H1 (cell line): ENCODE measurements around the gene FAM186B. TPM values are rescaled to one million over a fixed set of nuclear protein-coding genes. Genes with fewer than 3 reads are reported as not detected.

Source experiments
- CTCF ChIA-PET: fragments of 300-600 bp; sonication (Branson Sonifier 250); formaldehyde crosslinking; loops from one replicate; lab custom pipeline; 2021; ENCODE audit not compliant: partially characterized antibody; lab: Charles Lee
- POLR2A ChIA-PET: fragments of 300-600 bp; sonication (Branson Sonifier 250); formaldehyde crosslinking; loops from one replicate; lab custom pipeline; 2021; ENCODE audit warnings: inconsistent platforms; ENCODE audit not compliant: partially characterized antibody; lab: Charles Lee
- DNase-seq, 2 experiments: peaks; one replicate each; pipeline versions ENCODE4 v3.0.0 to v3.0.0-alpha.2; 2010 to 2022; ENCODE audit warnings: low spot score in 2 of 2, low read depth in 1 of 2, mixed read lengths in 1 of 2
- FAIRE-seq: peaks from 2 replicates; lab custom pipeline; 2011; peaks lifted over from hg19 to GRCh38; lab: Jason Lieb, UNC
- H2AFZ ChIP-seq: 2 replicates; pipeline ENCODE4 v1.8.1; 2012; ENCODE audit warnings: low read length, inconsistent platforms
- H2AK5ac ChIP-seq: 2 replicates; pipeline ENCODE4 v1.6.1; 2013; ENCODE audit warnings: low read depth, low read length
- H2BK120ac ChIP-seq: replicated peaks from 2 replicates; pipeline ENCODE3; 2013; ENCODE audit warnings: low read depth, low read length, inconsistent platforms
- H2BK12ac ChIP-seq: 2 replicates; pipeline ENCODE4 v1.6.1; 2013; ENCODE audit warnings: low read depth, low read length
- H2BK15ac ChIP-seq: 2 replicates; pipeline ENCODE4 v1.6.1; 2013; ENCODE audit warnings: low read length
- H2BK20ac ChIP-seq: 2 replicates; pipeline ENCODE4 v1.6.1; 2013; ENCODE audit warnings: low read length
- H2BK5ac ChIP-seq: 2 replicates; pipeline ENCODE4 v1.6.1; 2013; ENCODE audit warnings: low read depth, low read length
- H3K14ac ChIP-seq: 2 replicates; pipeline ENCODE4 v1.6.1; 2013; ENCODE audit warnings: inconsistent platforms; ENCODE audit not compliant: insufficient read length
- H3K18ac ChIP-seq: 2 replicates; pipeline ENCODE4 v1.6.1; 2013; ENCODE audit warnings: low read length; ENCODE audit errors: extremely low read depth
- H3K23ac ChIP-seq: 2 replicates; pipeline ENCODE4 v1.6.1; 2013; ENCODE audit warnings: inconsistent platforms; ENCODE audit not compliant: insufficient read length
- H3K23me2 ChIP-seq: 2 replicates; pipeline ENCODE4 v1.6.1; 2013; ENCODE audit warnings: low read depth, low read length
- H3K27ac ChIP-seq: 2 replicates; pipeline ENCODE4 v1.6.1; 2011; ENCODE audit warnings: low read depth, low read length, inconsistent platforms
- H3K27me3 ChIP-seq, 4 experiments: replicated peaks in 1 of 4; 1 replicate in 1 of 4; 2 replicates in 3 of 4; pipeline versions ENCODE4 v1.6.1 to v1.8.1; 2011 to 2013; ENCODE audit warnings: low read length in 3 of 4, mild to moderate bottlenecking in 3 of 4, inconsistent platforms in 2 of 4, mixed read lengths in 2 of 4, moderate library complexity in 1 of 4; ENCODE audit not compliant: control insufficient read depth in 3 of 4, insufficient read depth in 3 of 4; ENCODE audit errors: extremely low read depth in 1 of 4
- H3K36me3 ChIP-seq, 4 experiments: 2 replicates each; pipeline versions ENCODE4 v1.6.1 to v1.8.1; 2011 to 2013; ENCODE audit warnings: mild to moderate bottlenecking in 4 of 4, low read length in 3 of 4, moderate library complexity in 2 of 4, control low read depth in 1 of 4, inconsistent platforms in 1 of 4; ENCODE audit not compliant: insufficient read depth in 4 of 4, control insufficient read depth in 2 of 4
- H3K4ac ChIP-seq: replicated peaks from 2 replicates; pipeline ENCODE3; 2013; ENCODE audit warnings: low read length, low read depth, mixed read lengths, inconsistent platforms; ENCODE audit not compliant: insufficient read length
- H3K4me1 ChIP-seq, 4 experiments: replicated peaks in 1 of 4; 1 replicate in 1 of 4; 2 replicates in 3 of 4; pipeline versions ENCODE4 v1.6.1 to v1.8.1; 2011 to 2013; ENCODE audit warnings: low read length in 3 of 4, inconsistent platforms in 2 of 4, mixed read lengths in 1 of 4; ENCODE audit not compliant: insufficient read depth in 4 of 4, control insufficient read depth in 3 of 4
- H3K4me2 ChIP-seq, 2 experiments: 2 replicates each; pipeline versions ENCODE4 v1.6.1 to v1.8.1; 2011 to 2013; ENCODE audit warnings: low read depth in 2 of 2, low read length in 2 of 2, control low read depth in 1 of 2, inconsistent platforms in 1 of 2, mild to moderate bottlenecking in 1 of 2; ENCODE audit not compliant: insufficient read depth in 1 of 2
- H3K4me3 ChIP-seq, 4 experiments: fragments of 200-600, 300-600 bp in 1 of 4; sonication (generic), shearing (Covaris generic), sonication (Bioruptor Twin) in 1 of 4; 2 replicates each; pipeline versions ENCODE4 v1.5.1 to v1.8.1; 2011 to 2016; ENCODE audit warnings: low read length in 4 of 4, low read depth in 3 of 4, control low read depth in 2 of 4, inconsistent platforms in 2 of 4, mild to moderate bottlenecking in 2 of 4, mixed read lengths in 1 of 4, moderate library complexity in 1 of 4; ENCODE audit not compliant: insufficient read depth in 2 of 4; ENCODE audit errors: extremely low read depth in 1 of 4
- H3K56ac ChIP-seq: replicated peaks from 2 replicates; pipeline ENCODE3; 2013; ENCODE audit warnings: low read depth, mild to moderate bottlenecking, mixed read lengths, low read length, inconsistent platforms; ENCODE audit not compliant: insufficient read length
- H3K79me1 ChIP-seq: 2 replicates; pipeline ENCODE4 v1.6.1; 2013; ENCODE audit warnings: low read depth, low read length, control low read depth
- H3K79me2 ChIP-seq, 2 experiments: 2 replicates each; pipeline versions ENCODE4 v1.6.1 to v1.8.1; 2012 to 2013; ENCODE audit warnings: low read length in 2 of 2, mild to moderate bottlenecking in 2 of 2, inconsistent platforms in 1 of 2; ENCODE audit not compliant: insufficient read depth in 2 of 2, control insufficient read depth in 1 of 2
- H3K9ac ChIP-seq, 4 experiments: replicated peaks in 1 of 4; 1 replicate in 1 of 4; 2 replicates in 3 of 4; pipeline versions ENCODE4 v1.6.1 to v1.8.1; 2011 to 2013; ENCODE audit warnings: low read depth in 3 of 4, low read length in 3 of 4, control low read depth in 2 of 4, mild to moderate bottlenecking in 2 of 4, moderate library complexity in 2 of 4, inconsistent platforms in 1 of 4; ENCODE audit errors: extremely low read depth in 1 of 4
- H3K9me3 ChIP-seq, 2 experiments: 2 replicates each; pipeline versions ENCODE4 v1.6.1 to v1.8.1; 2012 to 2013; ENCODE audit warnings: mild to moderate bottlenecking in 2 of 2, moderate library complexity in 2 of 2, control low read depth in 1 of 2, inconsistent platforms in 1 of 2, low read depth in 1 of 2, low read length in 1 of 2, mixed read lengths in 1 of 2; ENCODE audit not compliant: insufficient read depth in 2 of 2
- H4K20me1 ChIP-seq, 2 experiments: replicated peaks in 1 of 2; 2 replicates each; pipeline versions ENCODE3 to v1.8.1; 2011 to 2013; ENCODE audit warnings: inconsistent platforms in 2 of 2, low read length in 2 of 2, mild to moderate bottlenecking in 1 of 2; ENCODE audit not compliant: insufficient read depth in 2 of 2, control insufficient read depth in 1 of 2
- H4K5ac ChIP-seq: 2 replicates; pipeline ENCODE4 v1.6.1; 2013; ENCODE audit warnings: low read length, low read depth, mixed read lengths, inconsistent platforms; ENCODE audit not compliant: insufficient read length
- H4K8ac ChIP-seq: 2 replicates; pipeline ENCODE4 v1.8.0; 2013; ENCODE audit warnings: mild to moderate bottlenecking, moderate library complexity, low read length, inconsistent platforms; ENCODE audit not compliant: insufficient read depth; ENCODE audit errors: extremely low read depth
- H4K91ac ChIP-seq: replicated peaks from 2 replicates; pipeline ENCODE3; 2013; ENCODE audit warnings: low read length, mixed read lengths, inconsistent platforms; ENCODE audit not compliant: insufficient read length
- ASH2L ChIP-seq: fragments of 200-600, 300-600 bp; sonication (generic); IDR thresholded peaks from one replicate; pipeline ENCODE4 v1.7.1; 2017; ENCODE audit warnings: low read length
- ATF2 ChIP-seq: IDR thresholded peaks from 2 replicates; pipeline ENCODE4 v1.6.1; 2012; ENCODE audit warnings: low read length, inconsistent platforms
- BACH1 ChIP-seq: IDR thresholded peaks from 2 replicates; pipeline ENCODE4 v1.6.1; 2012; ENCODE audit warnings: low read length, improper control_type of control experiment
- BCL11A ChIP-seq, 2 experiments: IDR thresholded peaks; one replicate each; pipeline ENCODE4 v1.6.1; 2011; ENCODE audit warnings: low read depth in 2 of 2, low read length in 2 of 2, mild to moderate bottlenecking in 2 of 2
- BRCA1 ChIP-seq: IDR thresholded peaks from 2 replicates; pipeline ENCODE4 v1.6.1; 2012; ENCODE audit warnings: low read depth, low read length, improper control_type of control experiment
- CREB1 ChIP-seq: IDR thresholded peaks from 2 replicates; pipeline ENCODE4 v1.6.1; 2012; ENCODE audit warnings: inconsistent platforms
- EGR1 ChIP-seq: IDR thresholded peaks from 2 replicates; pipeline ENCODE4 v1.6.1; 2011; ENCODE audit warnings: low read depth, low read length, borderline replicate concordance
- HDAC2 ChIP-seq, 2 experiments: fragments of 300-600 bp in 1 of 2; sonication (generic) in 1 of 2; IDR thresholded peaks; 2 replicates each; pipeline ENCODE4 v1.6.1; 2011 to 2012; ENCODE audit warnings: low read depth in 2 of 2, low read length in 2 of 2, mild to moderate bottlenecking in 2 of 2, moderate library complexity in 2 of 2, borderline replicate concordance in 1 of 2, inconsistent platforms in 1 of 2
- NANOG ChIP-seq: IDR thresholded peaks from 2 replicates; pipeline ENCODE4 v1.6.1; 2011; ENCODE audit warnings: low read length, low read depth, mild to moderate bottlenecking, inconsistent platforms; ENCODE audit not compliant: insufficient read depth, poor library complexity, severe bottlenecking
- POLR2A ChIP-seq, 2 experiments: IDR thresholded peaks; 1 replicate in 1 of 2; 2 replicates in 1 of 2; pipeline ENCODE4 v1.6.1; 2011; ENCODE audit warnings: low read depth in 2 of 2, low read length in 2 of 2, mild to moderate bottlenecking in 2 of 2; ENCODE audit errors: control extremely low read depth in 1 of 2
- RNF2 ChIP-seq: fragments of 200-900, 300-1000 bp; sonication (generic); IDR thresholded peaks from 2 replicates; pipeline ENCODE4 v1.7.1; 2016; ENCODE audit warnings: borderline replicate concordance, low read depth, mild to moderate bottlenecking, antibody characterized with exemption, low read length; ENCODE audit not compliant: poor library complexity, severe bottlenecking; ENCODE audit errors: missing control alignments
- SIX5 ChIP-seq: IDR thresholded peaks from 2 replicates; pipeline ENCODE4 v1.6.1; 2011; ENCODE audit warnings: mild to moderate bottlenecking, low read depth, low read length
- TCF12 ChIP-seq: IDR thresholded peaks from 2 replicates; pipeline ENCODE4 v1.6.1; 2011; ENCODE audit warnings: low read depth, mild to moderate bottlenecking, low read length
- ZNF274 ChIP-seq: IDR thresholded peaks from 2 replicates; pipeline ENCODE4 v1.7.0; 2012; ENCODE audit warnings: low read length, borderline replicate concordance; ENCODE audit errors: extremely low read depth
- polyA plus RNA-seq, 7 experiments: library from polyadenylated mRNA; depleted of rRNA in 3 of 7; stranded (reverse) in 5 of 7; unstranded in 2 of 7; fragments of >200 nt in 5 of 7; fragments of 200-250 nt in 2 of 7; gene quantifications; 1 replicate in 5 of 7; 2 replicates in 1 of 7; 4 replicates in 1 of 7; pipeline versions ENCODE4 v1.2.1 to v1.2.3, GENCODE V29; 2011 to 2013; ENCODE audit warnings: missing spikeins in 2 of 7, mixed read lengths in 2 of 7
- total RNA-seq: library from RNA; stranded (reverse); fragmentation: NEBNext Ultra II Directional; extraction: Animal tissue kit (Norgen Biotek cat#: 25700); gene quantifications from 2 replicates; pipeline ENCODE4 v1.2.1, GENCODE V29; 2021

The FAM186B gene
- total and polyA plus RNA-seq, 2 of the 8 experiments (the other 6 are each of a cell fraction or from before 2014, with no cell fraction given), result 0.12 to 0.73 TPM

GRCh38 chr12:49612210-49612609 is 6.8 kb upstream of the FAM186B start:
- Histone ChIP-seq H4K8ac (no peak overlapping the region), H3K9me3 (no peaks in the 10 kb centered on the region; a peak in 1 of 4 replicates), H3K36me3 (no peaks in the 10 kb centered on the region), H3K56ac (no peak overlapping the region), H2BK12ac (no peak overlapping the region), H3K4me3 (no peak overlapping the region), H3K27ac (no peak overlapping the region), H3K23ac (no peak overlapping the region), H3K4me1 (no peaks in the 10 kb centered on the region), H2AFZ (no peak overlapping the region), H2BK20ac (no peak overlapping the region), H3K18ac (no peak overlapping the region), H3K23me2 (no peaks in the 10 kb centered on the region), H3K14ac (no peak overlapping the region), H4K91ac (no peak overlapping the region), H3K9ac (no peak overlapping the region), H2AK5ac (no peak overlapping the region), H3K4ac (no peak overlapping the region), H2BK120ac (no peak overlapping the region), H3K27me3 (no peaks in the 10 kb centered on the region; a peak in 2 of 7 replicates), H4K5ac (no peak overlapping the region), H3K4me2 (no peak overlapping the region), H3K79me2 (no peaks in the 10 kb centered on the region), H4K20me1 (no peaks in the 10 kb centered on the region), H2BK15ac (no peak overlapping the region), H3K79me1 (no peaks in the 10 kb centered on the region), H2BK5ac (no peak overlapping the region)
- DNase-seq, result no peak
- CTCF ChIA-PET, result interaction anchor here (0.6 to 1.1 kb wide), 3 partner anchors 35 to 740 kb away, joined by 3 read pairs; no protein-coding TSS in a partner anchor
- POLR2A ChIA-PET, result interaction anchor here (0.9 kb wide), 1 partner anchor 129 kb away, joined by 4 read pairs; the partner anchor contains the start of gene TMBIM6
- no peak for FAIRE-seq
- TF ChIP-seq BACH1 (no peak), BCL11A (IDR thresholded peaks at IDR 0.05; ENCODE audit: low read depth in 2 of 2, low read length in 2 of 2) (no peak), HDAC2 (IDR thresholded peaks at IDR 0.05; ENCODE audit: borderline replicate concordance in 1 of 2, low read depth in 2 of 2, low read length in 2 of 2) (no peak), BRCA1 (no peak), RNF2 (no peak), TCF12 (no peak), SIX5 (no peak), ZNF274 (no peak), NANOG (no peak), POLR2A (IDR thresholded peaks at IDR 0.05; ENCODE audit: control extremely low read depth in 1 of 2, low read depth in 2 of 2, low read length in 2 of 2) (no peak), EGR1 (no peak), CREB1 (no peak), ASH2L (no peak), ATF2 (no peak)
